ENCODE data around the gene MORC4. TPM values are rescaled to one million over a fixed set of nuclear protein-coding genes. Genes with fewer than 3 reads are reported as not detected.

MORC4 gene
- total and polyA plus RNA-seq, 3 donors from 2014 or later, result 29.4 to 51.9 (median 46.0) TPM

DNA sequence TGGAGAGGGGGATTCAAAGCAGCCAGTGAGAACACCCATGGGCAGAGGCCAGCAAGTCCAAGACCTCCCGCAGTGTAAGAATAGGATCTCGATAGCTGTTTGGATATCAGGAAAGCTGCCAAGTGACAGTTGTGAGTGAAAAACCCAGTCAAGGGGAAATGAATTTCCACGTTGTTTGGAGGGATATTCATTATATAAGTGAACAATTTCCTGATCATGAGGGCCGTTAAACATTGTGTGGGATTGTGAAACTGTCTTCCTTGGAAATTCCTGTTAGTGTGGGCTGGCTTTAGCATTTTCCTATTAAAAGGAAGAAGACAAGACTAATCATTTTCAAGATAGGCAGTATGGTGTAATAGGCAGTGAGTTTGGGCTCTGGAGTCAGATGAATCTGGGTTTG, 64.8 kb downstream of the MORC4 start:
- Histone ChIP-seq H3K27ac (no peak overlapping the region), H3K4me3 (no peak overlapping the region), H3K9me3 (no peaks in the 10 kb centered on the region), H3K4me1 (no peaks in the 10 kb centered on the region), H3K36me3 (ENCODE audit: low read depth, missing control alignments) (no peaks in the 10 kb centered on the region), H3K27me3 (no peaks in the 10 kb centered on the region)
- 50 to 61% methylated on average over 4 of the region's 4 CpGs for WGBS, 2 donors
- TF ChIP-seq POLR2A (IDR thresholded peaks at IDR 0.05), result no peak
- TF ChIP-seq, protein P1, sequence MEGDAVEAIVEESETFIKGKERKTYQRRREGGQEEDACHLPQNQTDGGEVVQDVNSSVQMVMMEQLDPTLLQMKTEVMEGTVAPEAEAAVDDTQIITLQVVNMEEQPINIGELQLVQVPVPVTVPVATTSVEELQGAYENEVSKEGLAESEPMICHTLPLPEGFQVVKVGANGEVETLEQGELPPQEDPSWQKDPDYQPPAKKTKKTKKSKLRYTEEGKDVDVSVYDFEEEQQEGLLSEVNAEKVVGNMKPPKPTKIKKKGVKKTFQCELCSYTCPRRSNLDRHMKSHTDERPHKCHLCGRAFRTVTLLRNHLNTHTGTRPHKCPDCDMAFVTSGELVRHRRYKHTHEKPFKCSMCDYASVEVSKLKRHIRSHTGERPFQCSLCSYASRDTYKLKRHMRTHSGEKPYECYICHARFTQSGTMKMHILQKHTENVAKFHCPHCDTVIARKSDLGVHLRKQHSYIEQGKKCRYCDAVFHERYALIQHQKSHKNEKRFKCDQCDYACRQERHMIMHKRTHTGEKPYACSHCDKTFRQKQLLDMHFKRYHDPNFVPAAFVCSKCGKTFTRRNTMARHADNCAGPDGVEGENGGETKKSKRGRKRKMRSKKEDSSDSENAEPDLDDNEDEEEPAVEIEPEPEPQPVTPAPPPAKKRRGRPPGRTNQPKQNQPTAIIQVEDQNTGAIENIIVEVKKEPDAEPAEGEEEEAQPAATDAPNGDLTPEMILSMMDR (IDR thresholded peaks at IDR 0.05), result no peak
- DNase-seq, result no peak
- intact Hi-C loops (cut with DNase I; ENCODE audit: low total_unique reads), result no loop called here

DNA sequence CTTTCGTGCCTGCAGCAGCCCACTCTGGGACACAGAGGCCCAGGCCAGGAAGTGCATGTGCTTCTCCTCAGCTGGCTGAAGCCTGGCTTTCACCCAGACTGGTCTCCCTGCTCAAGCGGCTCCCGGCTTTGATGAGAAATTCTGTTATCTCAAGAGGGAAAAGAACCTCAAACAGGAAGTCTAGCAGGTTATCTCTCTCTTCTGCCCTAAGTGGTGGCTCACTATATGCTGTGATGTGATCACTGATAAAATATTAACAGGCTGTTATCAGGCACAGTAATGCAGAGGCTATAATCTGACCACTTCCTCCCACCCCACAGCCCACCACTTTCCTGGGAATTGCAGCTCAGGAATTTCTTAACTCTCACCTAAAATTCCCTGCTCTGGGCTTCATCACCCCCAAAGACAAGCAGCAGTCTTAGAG, 66.5 kb downstream of the MORC4 start:
- no peak for TF ChIP-seq POLR2A (IDR thresholded peaks at IDR 0.05)
- TF ChIP-seq, protein P1 (IDR thresholded peaks at IDR 0.05), result no peak
- Histone ChIP-seq H3K4me1 (no peaks in the 10 kb centered on the region), H3K36me3 (ENCODE audit: low read depth, missing control alignments) (no peaks in the 10 kb centered on the region), H3K4me3 (no peak overlapping the region), H3K27me3 (no peaks in the 10 kb centered on the region), H3K27ac (no peak overlapping the region), H3K9me3 (no peaks in the 10 kb centered on the region)
- 18 to 26% methylated on average over 2 to 3 of the region's 3 CpGs for WGBS, 2 donors
- peak; percentile 25 for DNase-seq
- intact Hi-C loops (cut with DNase I; ENCODE audit: low total_unique reads), result no loop called here

DNA sequence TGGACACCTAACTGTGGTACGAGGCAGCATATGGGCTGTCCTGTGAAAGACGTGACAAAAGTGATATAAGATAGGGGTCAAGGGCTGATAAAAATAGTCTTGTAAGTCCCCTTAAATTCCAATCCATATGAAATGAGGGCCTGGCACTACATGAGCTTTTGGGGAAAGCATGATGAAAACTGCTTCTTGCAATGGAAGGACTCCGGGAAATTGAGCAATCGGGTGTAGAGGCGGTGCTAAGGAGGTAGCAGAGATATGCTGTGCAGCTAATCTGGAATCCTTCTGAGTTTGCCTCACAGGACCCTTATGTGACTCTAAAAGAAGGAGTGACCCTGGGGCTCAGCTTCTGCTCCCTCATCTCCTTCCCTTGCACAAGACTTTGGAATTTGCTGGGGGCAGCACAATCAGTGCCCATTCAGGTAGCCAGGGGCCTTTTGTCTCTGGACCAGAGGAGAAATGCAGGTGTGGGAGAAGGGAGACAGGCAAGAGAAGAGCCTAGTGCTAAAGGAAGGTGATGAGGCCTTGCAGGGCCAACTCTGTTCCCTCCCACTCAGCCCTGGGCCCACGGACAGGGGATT, 67.0 kb downstream of the MORC4 start:
- no peak overlapping the region for H3K27ac ChIP-seq
- intact Hi-C loops (cut with DNase I; ENCODE audit: low total_unique reads), result no loop called here
- no peak for DNase-seq
- H3K4me1 ChIP-seq, result no peaks in the 10 kb centered on the region
- no peaks in the 10 kb centered on the region for H3K36me3 ChIP-seq (ENCODE audit: low read depth, missing control alignments)
- no peak for TF ChIP-seq POLR2A (IDR thresholded peaks at IDR 0.05)
- TF ChIP-seq, protein P1 (IDR thresholded peaks at IDR 0.05), result no peak
- H3K4me3 ChIP-seq, result no peak overlapping the region
- no peaks in the 10 kb centered on the region for H3K9me3 ChIP-seq
- WGBS, 2 donors, result 60 to 64% methylated on average over 1 to 6 of the region's 6 CpGs
- no peaks in the 10 kb centered on the region for H3K27me3 ChIP-seq

DNA sequence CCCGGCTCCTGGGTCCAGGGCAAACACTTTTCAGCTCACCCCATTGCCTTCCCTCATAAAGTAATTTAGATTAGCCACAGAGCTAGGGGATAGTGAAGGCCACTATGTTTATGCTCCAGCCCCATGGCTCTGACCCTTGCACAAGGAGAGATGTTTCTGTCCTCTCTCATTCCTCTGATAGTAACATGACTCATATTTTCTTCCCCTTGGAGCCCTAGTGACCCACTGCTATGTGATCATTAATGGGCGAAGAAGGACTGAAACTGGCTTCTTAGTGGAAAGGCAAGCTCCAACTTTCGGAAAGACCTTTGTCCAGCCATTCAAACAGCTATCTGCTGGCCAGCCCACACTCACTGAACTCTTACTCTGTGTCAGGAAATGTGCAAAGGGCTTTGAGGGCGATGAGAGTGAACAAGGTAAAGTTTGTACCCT, 67.5 kb downstream of the MORC4 start:
- Histone ChIP-seq H3K4me3 (no peak overlapping the region), H3K36me3 (ENCODE audit: low read depth, missing control alignments) (no peaks in the 10 kb centered on the region), H3K27ac (no peak overlapping the region), H3K9me3 (no peaks in the 10 kb centered on the region), H3K27me3 (no peaks in the 10 kb centered on the region), H3K4me1 (no peaks in the 10 kb centered on the region)
- TF ChIP-seq POLR2A (IDR thresholded peaks at IDR 0.05), result no peak
- TF ChIP-seq, protein P1 (IDR thresholded peaks at IDR 0.05), result no peak
- 57 to 75% methylated on average over 1 to 4 of the region's 4 CpGs for WGBS, 2 donors
- no peak for DNase-seq
- intact Hi-C loops (cut with DNase I; ENCODE audit: low total_unique reads), result no loop called here

DNA sequence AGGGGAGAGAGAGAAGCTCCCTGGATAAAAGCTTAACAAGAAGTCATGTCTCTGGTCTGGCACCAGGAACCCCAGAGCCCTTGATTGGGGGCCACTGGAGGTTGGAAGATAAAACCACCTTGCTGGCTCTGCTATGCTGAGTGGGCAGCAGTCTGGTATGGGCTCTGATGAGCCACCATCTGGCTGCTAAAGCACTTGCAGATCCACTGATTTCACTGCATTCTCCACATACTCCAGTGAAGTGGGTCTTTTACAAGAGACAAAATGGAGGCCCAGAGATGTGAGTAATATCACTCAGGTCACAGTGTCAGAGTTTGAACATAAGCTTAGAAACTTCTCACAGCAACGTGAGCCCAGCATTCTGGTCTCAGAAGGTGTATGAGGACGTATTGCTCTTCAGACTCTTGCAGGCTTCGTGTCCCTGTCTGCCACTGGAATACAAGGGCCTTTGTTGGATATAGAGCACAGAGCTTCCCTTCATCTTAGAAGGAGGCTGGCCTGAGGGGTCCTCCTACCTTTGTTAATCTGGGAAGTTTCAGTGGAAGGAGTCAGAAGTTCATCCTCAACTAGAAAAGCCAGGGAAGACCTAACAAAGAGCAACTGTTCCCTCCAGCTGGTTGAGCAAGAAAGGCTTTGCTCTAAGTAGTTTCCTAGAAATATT, 68.1 kb downstream of the MORC4 start:
- H3K4me1 ChIP-seq, result no peaks in the 10 kb centered on the region
- DNase-seq, result no peak
- H3K9me3 ChIP-seq, result no peaks in the 10 kb centered on the region
- no peak for TF ChIP-seq POLR2A (IDR thresholded peaks at IDR 0.05)
- TF ChIP-seq, protein P1 (IDR thresholded peaks at IDR 0.05), result no peak
- 70 to 90% methylated on average over 3 of the region's 3 CpGs for WGBS, 2 donors
- H3K27me3 ChIP-seq, result no peaks in the 10 kb centered on the region
- H3K36me3 ChIP-seq (ENCODE audit: low read depth, missing control alignments), result no peaks in the 10 kb centered on the region
- H3K27ac ChIP-seq, result no peak overlapping the region
- no peak overlapping the region for H3K4me3 ChIP-seq
- intact Hi-C loops (cut with DNase I; ENCODE audit: low total_unique reads), result no loop called here
